Ureter (tissue), 1 donor: ENCODE measurements around the gene CFAP299. TPM values are rescaled to one million over a fixed set of nuclear protein-coding genes. Genes with fewer than 3 reads are reported as not detected.
"Not testable (repeated sequence)": the region's sequence is repeated elsewhere in the genome, so short reads cannot be mapped to it uniquely, and the experiment has no call there.

Experiments used
- DNase-seq: peaks from one replicate; pipeline ENCODE4 v3.0.0-alpha.2; 2020; ENCODE audit warnings: low spot score
- total RNA-seq: library from RNA; stranded (reverse); gene quantifications from one replicate; pipeline ENCODE4 v1.2.4, GENCODE V29; 2023
- donor health status: DM: yes; HTN: yes; CAD: no.

Gene CFAP299
- total RNA-seq, 1 donor from 2014 or later = not detected

DNA sequence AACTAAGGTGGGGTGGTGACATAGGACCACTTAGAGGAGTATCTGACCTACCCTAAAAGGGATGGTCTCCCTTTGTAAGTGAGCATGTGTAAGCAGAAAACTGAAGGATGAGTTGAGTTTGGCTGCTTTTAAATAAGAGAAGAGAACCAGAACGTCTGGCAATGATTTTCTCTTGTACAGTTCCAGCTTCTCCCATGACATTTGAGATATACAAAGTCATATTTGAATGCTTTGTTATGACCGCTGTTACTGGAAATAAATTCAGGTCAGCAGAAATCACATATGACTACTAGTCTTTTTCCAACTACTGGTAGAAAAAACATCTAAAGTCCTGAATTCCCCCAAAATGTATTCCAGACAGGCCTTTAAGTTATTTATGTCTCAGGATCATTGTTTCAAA is 381.7 kb downstream of the CFAP299 start:
- no peak for DNase-seq

DNA sequence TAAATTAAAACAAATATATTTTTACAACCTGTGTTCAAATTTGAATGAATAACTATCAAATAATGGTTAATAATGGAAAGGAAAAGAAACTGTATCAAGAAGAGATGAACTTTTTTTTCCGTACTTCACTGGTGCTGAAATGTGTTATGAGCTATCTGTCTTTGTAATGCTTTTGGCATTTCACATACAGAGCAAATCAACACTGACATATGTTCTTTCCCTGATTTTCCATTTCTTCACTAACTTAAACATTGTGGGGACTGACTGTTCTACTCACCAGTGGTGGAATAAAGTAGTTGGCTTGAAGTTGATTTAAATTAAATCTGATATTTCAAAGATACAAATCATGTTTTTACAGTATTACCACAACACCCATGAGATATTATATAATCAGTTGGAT is 390.9 kb downstream of the CFAP299 start:
- no peak for DNase-seq

DNA sequence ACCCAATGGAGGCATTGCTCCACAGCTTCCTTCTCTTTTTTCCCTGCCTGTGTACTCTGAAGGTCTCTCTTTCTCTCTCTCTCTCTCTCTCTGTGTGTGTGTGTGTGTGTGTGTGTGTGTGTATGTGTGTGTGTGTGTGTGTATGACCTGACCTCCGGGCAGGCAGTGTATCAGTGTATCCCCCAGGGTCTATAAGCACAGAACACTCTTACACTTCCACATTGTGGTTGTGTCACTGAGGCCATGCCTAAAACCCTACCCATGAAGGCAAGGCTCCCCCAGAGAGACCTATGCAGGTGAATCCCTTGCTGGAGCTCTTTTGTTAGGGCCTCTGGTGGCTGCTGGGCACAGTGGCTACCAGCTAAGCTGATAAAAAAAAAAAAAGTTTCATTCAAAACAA is 394.6 kb downstream of the CFAP299 start:
- DNase-seq = no peak

- no peak for DNase-seq
These were observed 395.9 kb downstream of the CFAP299 start for GRCh38 chr4:80731436-80731835.

GRCh38 chr4:80732010-80732409 is 396.5 kb downstream of the CFAP299 start:
- no peak for DNase-seq

- DNase-seq = no peak
These were observed 404.8 kb downstream of the CFAP299 start for GRCh38 chr4:80740375-80740774.

DNA sequence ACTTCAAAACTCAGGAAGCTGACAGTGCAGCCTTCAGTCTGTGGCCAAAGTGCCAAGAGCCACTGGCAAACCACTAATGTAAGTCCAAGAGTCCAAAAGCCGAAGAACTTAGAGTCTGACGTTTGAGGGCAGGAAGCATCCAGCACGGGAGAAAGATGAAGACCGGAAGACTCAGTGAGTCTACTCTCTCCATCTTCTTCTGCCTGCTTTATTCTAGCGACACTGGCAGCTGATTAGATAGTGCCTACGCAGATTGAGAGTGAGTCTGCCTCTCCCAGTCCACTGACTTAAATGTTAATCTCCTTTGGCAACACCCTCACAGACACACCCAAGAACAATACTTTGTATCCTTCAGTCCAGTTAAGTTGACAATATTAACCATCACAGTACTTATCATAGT is 414.0 kb downstream of the CFAP299 start:
- not testable (repeated sequence) for DNase-seq

- no peak for DNase-seq
These were observed 415.7 kb downstream of the CFAP299 start for GRCh38 chr4:80751200-80751599.

DNA sequence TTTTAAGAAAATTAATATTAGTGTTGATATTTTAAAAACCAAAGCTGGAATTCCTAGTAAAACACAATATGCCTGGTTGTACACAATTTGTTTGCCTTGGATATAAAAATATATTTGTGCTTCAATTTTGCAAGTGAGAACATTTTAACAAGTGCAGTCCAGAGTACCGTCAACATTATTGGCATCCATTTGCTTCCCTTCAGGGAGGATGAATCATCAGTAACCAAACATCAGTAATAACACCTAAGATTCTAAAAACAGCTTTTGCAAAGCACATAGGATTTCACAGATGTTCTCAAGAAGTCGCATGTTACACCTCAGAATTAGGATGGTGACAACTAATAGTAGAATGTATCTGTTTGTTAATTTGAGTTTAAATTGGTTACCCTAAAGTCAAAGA is 432.4 kb downstream of the CFAP299 start:
- no peak for DNase-seq

GRCh38 chr4:80776168-80776567 is 440.6 kb downstream of the CFAP299 start:
- DNase-seq = no peak

DNA sequence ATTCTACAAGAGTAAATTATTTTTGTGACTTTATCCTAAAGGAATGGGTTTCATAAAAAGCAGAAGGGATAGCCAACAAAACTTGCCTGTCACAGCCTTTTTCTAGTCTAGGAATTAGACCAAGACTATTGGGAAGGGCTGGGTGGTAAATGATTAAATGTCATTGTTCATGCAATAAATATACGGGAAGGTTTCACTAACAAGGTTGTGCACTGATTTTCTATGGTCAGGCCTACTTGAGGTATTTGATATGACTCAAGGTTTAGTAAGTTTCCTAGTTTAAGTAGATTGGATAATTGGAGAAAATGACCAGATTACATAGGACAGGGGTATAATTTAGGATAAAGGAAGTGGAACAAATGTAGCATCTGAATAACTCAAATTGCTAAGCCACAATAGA is 445.9 kb downstream of the CFAP299 start:
- DNase-seq = no peak

DNA sequence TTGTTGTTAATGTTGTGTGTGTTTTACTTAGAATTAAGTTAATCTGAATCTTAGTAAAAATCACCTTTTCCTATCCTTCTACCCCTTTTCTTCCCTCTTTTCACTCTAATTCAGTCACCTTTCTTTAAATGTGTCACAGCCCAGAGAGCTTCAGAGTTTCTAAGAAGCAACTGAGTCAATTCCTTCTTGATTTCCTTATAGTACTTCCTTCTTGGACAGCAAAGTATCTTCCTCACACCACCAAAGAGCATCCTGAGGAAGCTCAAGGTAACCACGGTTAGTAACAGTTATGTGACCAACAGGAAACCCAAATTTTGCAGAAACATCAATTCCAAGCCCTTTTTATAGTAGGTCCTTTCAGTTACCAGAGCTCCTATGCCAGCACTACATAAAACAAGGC is 451.8 kb downstream of the CFAP299 start:
- no peak for DNase-seq

DNA sequence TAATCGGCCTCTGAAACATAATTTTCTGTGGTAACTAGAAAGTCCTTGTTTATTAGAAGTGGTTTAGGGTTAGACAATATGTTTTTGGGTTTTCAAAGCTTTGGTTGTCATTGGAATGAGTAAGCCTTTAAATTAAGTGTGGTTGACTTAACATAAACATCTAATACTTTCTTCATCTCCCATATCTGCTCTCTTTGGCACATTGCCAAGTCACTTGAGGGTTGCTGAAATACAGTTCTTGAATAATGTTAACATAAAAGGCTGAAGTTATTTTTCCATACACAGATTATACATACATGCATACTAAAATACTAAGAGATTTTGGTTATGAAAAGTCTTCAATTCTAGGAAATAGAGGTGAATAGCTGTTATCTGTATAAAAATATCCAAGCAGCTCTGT is 453.3 kb downstream of the CFAP299 start:
- no peak for DNase-seq

- no peak for DNase-seq
These were observed 454.6 kb downstream of the CFAP299 start for GRCh38 chr4:80790152-80790551.

DNA sequence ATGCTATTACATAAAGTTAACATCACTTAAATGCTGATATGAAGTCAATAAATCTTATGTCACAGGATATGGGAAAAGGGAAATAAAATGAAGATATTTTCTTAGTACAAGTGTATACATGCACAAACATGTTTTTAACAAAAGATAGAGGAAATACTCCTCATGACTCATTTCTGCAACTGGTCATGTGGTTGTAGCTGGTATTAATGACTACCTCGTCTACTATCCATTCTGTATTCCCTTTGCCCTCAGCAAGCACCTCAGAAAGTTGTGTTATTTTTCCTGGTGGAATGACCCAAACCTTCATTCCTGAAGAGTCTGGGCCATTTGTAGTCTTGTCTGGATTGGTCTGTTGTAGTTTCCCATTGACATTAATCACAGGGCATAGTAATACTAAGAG is 458.1 kb downstream of the CFAP299 start:
- DNase-seq = not testable (repeated sequence)

DNA sequence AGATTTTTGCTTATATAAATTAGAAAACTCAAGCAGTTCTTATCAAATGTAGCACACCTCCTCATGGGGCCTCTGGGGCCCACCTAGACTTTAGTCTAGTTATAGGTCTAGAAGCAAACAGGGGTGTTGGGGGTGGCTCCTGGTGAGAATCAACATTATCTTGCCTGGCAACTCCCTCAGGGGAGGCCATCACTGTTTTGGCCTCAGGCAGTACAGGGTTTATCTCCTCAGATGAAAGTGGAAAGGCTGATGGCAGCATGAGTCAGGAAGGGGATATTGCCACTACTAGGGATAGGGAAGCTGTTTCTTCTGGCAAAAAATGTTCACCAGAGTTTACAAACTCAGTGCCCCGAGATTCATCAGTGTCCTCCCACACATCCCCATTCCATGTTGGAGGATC is 462.6 kb downstream of the CFAP299 start:
- DNase-seq = no peak

DNA sequence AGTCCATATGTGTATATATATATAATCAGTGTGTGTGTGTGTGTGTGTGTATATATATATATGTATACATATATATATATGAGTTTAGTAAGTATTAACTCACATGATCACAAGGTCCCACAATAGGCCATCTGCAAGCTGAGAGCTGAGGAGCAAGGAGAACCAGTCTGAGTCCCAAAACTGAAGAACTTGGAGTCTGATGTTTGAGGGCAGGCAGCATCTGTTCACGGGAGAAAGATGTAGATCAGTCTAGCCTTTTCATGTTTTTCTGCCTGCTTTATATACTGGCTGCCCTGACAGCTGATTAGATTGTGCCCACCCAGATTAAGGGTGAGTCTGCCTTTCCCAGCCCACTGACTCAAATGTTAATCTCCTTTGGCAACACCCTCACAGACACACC is 465.2 kb downstream of the CFAP299 start:
- DNase-seq = not testable (repeated sequence)

- no peak for DNase-seq
These were observed 467.8 kb downstream of the CFAP299 start for GRCh38 chr4:80803337-80803736.

DNA sequence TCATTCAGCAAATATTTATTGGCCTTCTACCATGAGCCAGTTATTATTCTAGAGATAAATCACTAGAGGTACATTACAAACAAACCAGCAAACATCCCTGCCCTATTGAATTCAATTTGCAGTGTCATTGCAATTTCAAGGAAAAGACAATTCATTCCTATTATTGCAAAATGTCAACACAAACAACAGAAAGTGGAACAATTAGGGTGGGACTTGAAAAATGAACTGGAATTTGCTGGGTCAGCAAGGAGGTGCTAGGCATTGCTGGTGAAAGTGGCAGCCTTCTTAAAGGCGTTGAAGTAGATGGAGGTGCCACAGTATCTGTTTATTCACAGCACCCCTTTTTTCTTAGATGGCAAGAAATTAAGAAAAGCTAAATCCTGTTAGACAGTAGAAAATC is 470.9 kb downstream of the CFAP299 start:
- no peak for DNase-seq

DNA sequence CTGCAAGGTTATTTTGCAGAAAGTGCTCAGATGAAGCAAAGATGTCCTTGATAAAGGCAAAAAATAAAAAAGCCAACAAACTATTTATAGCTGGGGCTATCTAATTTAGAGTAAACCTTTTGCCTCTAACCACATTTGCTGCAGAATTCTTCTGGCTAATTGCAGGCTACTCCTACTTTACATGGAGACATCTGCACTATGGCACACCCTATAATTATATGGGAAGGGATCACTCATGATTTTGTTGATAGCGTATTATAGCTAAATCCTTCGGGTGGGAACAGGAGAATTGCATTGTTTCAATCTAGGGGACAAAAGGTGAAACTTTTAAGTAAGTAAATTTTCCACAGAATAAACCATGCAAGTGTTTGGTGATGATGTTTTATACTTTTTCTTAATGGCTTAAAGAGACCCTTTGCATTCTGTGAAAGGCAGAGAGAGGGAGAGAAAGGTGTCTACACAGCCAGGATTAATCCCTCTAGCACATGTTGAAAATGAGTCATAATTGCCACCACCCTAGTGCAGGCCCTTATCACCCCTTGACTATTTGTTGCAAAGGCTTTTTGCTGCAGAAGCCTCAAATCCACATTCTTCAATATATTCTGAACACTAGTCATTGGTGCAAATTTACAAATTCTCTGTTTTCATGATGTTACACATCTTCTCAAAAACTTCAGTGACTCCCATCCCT is 473.7 kb downstream of the CFAP299 start:
- no peak for DNase-seq

DNA sequence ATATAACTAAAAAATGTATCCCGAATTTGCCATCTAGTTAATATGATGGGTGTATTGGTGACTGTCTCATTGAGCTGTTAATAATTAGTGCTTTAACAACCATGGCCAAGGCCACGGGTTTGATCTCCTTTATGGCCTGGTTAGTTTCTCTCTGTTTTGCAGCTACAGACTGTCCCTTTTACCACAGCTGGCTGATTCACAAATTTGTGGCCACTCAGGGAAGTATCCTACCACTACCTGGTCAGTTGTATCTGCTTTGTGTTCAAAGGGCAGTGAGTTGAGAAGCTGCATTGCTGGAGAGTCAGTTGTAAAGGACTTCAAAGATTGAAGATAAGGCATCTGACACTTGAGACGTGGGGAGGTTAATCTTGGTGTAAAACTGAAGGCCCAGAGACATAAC is 475.9 kb downstream of the CFAP299 start:
- DNase-seq = no peak

DNA sequence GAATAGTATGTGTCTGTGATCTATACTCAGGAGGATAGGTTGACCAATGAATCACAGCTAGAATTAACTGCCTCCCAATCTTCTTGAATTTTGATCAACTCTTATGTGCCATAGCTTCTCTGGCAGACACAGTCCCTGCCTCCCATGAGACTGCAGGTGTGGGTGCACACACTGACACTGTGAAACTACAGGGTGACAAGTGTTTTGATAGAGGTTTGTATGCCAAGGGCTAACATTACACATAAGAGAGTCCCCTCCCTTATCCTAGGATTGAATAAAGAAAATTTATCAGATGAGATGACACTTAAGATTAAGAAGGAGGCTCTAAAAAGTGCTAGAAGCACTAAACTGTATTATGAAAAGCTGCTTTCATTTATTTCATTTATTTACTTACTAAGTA is 476.6 kb downstream of the CFAP299 start:
- DNase-seq = no peak

- no peak for DNase-seq
These were observed 478.7 kb downstream of the CFAP299 start for GRCh38 chr4:80814266-80814665.
